Measurements from ENCODE around the gene GSK3B.
"Not testable (repeated sequence)": the region's sequence is repeated elsewhere in the genome, so short reads cannot be mapped to it uniquely, and the experiment has no call there.

Gene GSK3B

GRCh38 chr3:119990888-119991287, 103.4 kb downstream of the GSK3B start:
- no peak for DNase-seq

GRCh38 chr3:119989981-119990655, 104.1 kb downstream of the GSK3B start:
- DNase-seq, result no peak

- not testable (repeated sequence) for DNase-seq
These were observed 107.4 kb downstream of the GSK3B start for GRCh38 chr3:119986812-119987211.

- DNase-seq, result no peak
These were observed 112.9 kb downstream of the GSK3B start for GRCh38 chr3:119981386-119981785.

- DNase-seq, result no peak
These were observed 115.6 kb downstream of the GSK3B start for GRCh38 chr3:119978554-119979208.

GRCh38 chr3:119977353-119977752, 116.9 kb downstream of the GSK3B start:
- DNase-seq, result no peak

- DNase-seq, result no peak
These were observed 118.0 kb downstream of the GSK3B start for GRCh38 chr3:119976214-119976613.

GRCh38 chr3:119974656-119975055, 119.6 kb downstream of the GSK3B start:
- DNase-seq, result no peak

GRCh38 chr3:119973018-119973646, 121.1 kb downstream of the GSK3B start:
- no peak for DNase-seq

- no peak for DNase-seq
These were observed 124.5 kb downstream of the GSK3B start for GRCh38 chr3:119969759-119970158.

- no peak for DNase-seq
These were observed 126.8 kb downstream of the GSK3B start for GRCh38 chr3:119967353-119968006.

- DNase-seq, result peak; percentile 22
These were observed 128.6 kb downstream of the GSK3B start for GRCh38 chr3:119965692-119966091.

- no peak for DNase-seq
These were observed 130.0 kb downstream of the GSK3B start for GRCh38 chr3:119964294-119964693.

GRCh38 chr3:119955972-119956371, 138.3 kb downstream of the GSK3B start:
- DNase-seq, result no peak

- no peak for DNase-seq
These were observed 143.5 kb downstream of the GSK3B start for GRCh38 chr3:119950666-119951325.

GRCh38 chr3:119945291-119945690, 149.0 kb downstream of the GSK3B start:
- peak; percentile 84 for DNase-seq

- no peak for DNase-seq
These were observed 150.2 kb downstream of the GSK3B start for GRCh38 chr3:119944091-119944490.

GRCh38 chr3:119939077-119939476, 155.2 kb downstream of the GSK3B start:
- no peak for DNase-seq

GRCh38 chr3:119937229-119937628, 157.0 kb downstream of the GSK3B start:
- DNase-seq, result peak; percentile 63

- no peak for DNase-seq
These were observed 160.0 kb downstream of the GSK3B start for GRCh38 chr3:119934249-119934648.

- no peak for DNase-seq
These were observed 161.0 kb downstream of the GSK3B start for GRCh38 chr3:119933207-119933606.

GRCh38 chr3:119930286-119930685, 164.0 kb downstream of the GSK3B start:
- no peak for DNase-seq

GRCh38 chr3:119927190-119927589, 167.1 kb downstream of the GSK3B start:
- DNase-seq, result no peak
